HEK293 (cell line): ENCODE measurements around the gene CACNA1F.

ENCODE experiments used
- CTCF ChIA-PET: fragments of 350-600 bp; formaldehyde crosslinking; extraction: SDS; loops from one replicate; lab custom pipeline; 2021; ENCODE audit warnings: antibody characterized with exemption; lab: Yijun Ruan, JAX
- POLR2A ChIA-PET: fragments of 300-600 bp; formaldehyde crosslinking; extraction: SDS; loops from one replicate; lab custom pipeline; 2020; ENCODE audit warnings: antibody characterized with exemption, inconsistent platforms; lab: Yijun Ruan, JAX
- H3K27ac ChIP-seq: fragments of 200-500 bp; sonication (Bioruptor generic); 2 replicates; pipeline ENCODE4 v1.5.1; 2014; ENCODE audit warnings: low read depth, low read length, control low read depth, inconsistent platforms; ENCODE audit errors: extremely low read depth
- H3K36me3 ChIP-seq, 2 experiments: fragments of 200-500 bp in 1 of 2; sonication (Bioruptor generic) in 1 of 2; 1 replicate in 1 of 2; 2 replicates in 1 of 2; pipeline ENCODE4 v1.5.1; 2014 to 2017; ENCODE audit warnings: inconsistent platforms in 2 of 2, low read length in 2 of 2; ENCODE audit not compliant: control insufficient read depth in 2 of 2, insufficient read depth in 1 of 2
- H3K4me1 ChIP-seq: fragments of 200-500 bp; sonication (Bioruptor generic); 2 replicates; pipeline ENCODE4 v1.5.1; 2014; ENCODE audit warnings: mild to moderate bottlenecking, low read length, inconsistent platforms; ENCODE audit not compliant: control insufficient read depth, insufficient read depth
- H3K4me3 ChIP-seq: 2 replicates; pipeline ENCODE4 v1.5.1; 2011; ENCODE audit warnings: low read depth, mild to moderate bottlenecking, control low read depth, low read length, moderate library complexity
- H3K9me3 ChIP-seq: fragments of 200-500 bp; sonication (Bioruptor generic); 2 replicates; pipeline ENCODE4 v1.5.1; 2014; ENCODE audit warnings: low read depth, low read length, inconsistent platforms; ENCODE audit not compliant: control insufficient read depth, insufficient read depth
- KLF10 ChIP-seq: fragments of 450-650 bp; IDR thresholded peaks from 2 replicates; pipeline ENCODE4 v1.5.1; 2018; ENCODE audit warnings: missing biosample characterization, mild to moderate bottlenecking, missing genetic modification characterization
- MZF1 ChIP-seq: fragments of 450-650 bp; formaldehyde crosslinking; IDR thresholded peaks from 2 replicates; pipeline ENCODE4 v1.5.1; 2017; ENCODE audit warnings: missing biosample characterization, missing genetic modification characterization, borderline replicate concordance
- SCRT2 ChIP-seq: fragments of 450-650 bp; formaldehyde crosslinking; IDR thresholded peaks from 2 replicates; pipeline ENCODE4 v1.5.1; 2016; ENCODE audit warnings: missing biosample characterization, missing genetic modification characterization
- ZBTB7A ChIP-seq: fragments of 450-650 bp; formaldehyde crosslinking; IDR thresholded peaks from 2 replicates; pipeline ENCODE4 v1.5.1; 2016; ENCODE audit warnings: low read depth, missing biosample characterization, missing genetic modification characterization
- ZBTB8A ChIP-seq: fragments of 450-650 bp; formaldehyde crosslinking; IDR thresholded peaks from 2 replicates; pipeline ENCODE4 v1.5.1; 2016; ENCODE audit warnings: missing biosample characterization, missing genetic modification characterization
- ZFP37 ChIP-seq: fragments of 450-650 bp; formaldehyde crosslinking; IDR thresholded peaks from 2 replicates; pipeline ENCODE4 v1.5.1; 2016; ENCODE audit warnings: missing biosample characterization, missing genetic modification characterization
- ZNF19 ChIP-seq: fragments of 450-650 bp; formaldehyde crosslinking; IDR thresholded peaks from 2 replicates; pipeline ENCODE4; 2016; ENCODE audit warnings: missing biosample characterization, missing genetic modification characterization, low read depth
- ZNF658 ChIP-seq: fragments of 450-650 bp; formaldehyde crosslinking; IDR thresholded peaks from 2 replicates; pipeline ENCODE4; 2016; ENCODE audit warnings: missing biosample characterization, missing genetic modification characterization
- ZNF777 ChIP-seq: fragments of 450-650 bp; formaldehyde crosslinking; IDR thresholded peaks from 2 replicates; pipeline ENCODE4 v1.5.1; 2017; ENCODE audit warnings: missing biosample characterization, missing genetic modification characterization, borderline replicate concordance
- ZNF785 ChIP-seq: fragments of 450-650 bp; formaldehyde crosslinking; IDR thresholded peaks from 2 replicates; pipeline ENCODE4 v1.5.1; 2016; ENCODE audit warnings: missing biosample characterization, missing genetic modification characterization
- ZNF791 ChIP-seq: fragments of 450-650 bp; formaldehyde crosslinking; IDR thresholded peaks from 2 replicates; pipeline ENCODE4 v1.5.1; 2016; ENCODE audit warnings: missing biosample characterization, missing genetic modification characterization
- ZNF792 ChIP-seq: fragments of 450-650 bp; formaldehyde crosslinking; IDR thresholded peaks from 2 replicates; pipeline ENCODE4 v1.5.1; 2016; ENCODE audit warnings: missing biosample characterization, missing genetic modification characterization
- ZSCAN30 ChIP-seq: fragments of 450-650 bp; IDR thresholded peaks from 2 replicates; pipeline ENCODE4 v1.5.1; 2018; ENCODE audit warnings: missing biosample characterization, mild to moderate bottlenecking, missing genetic modification characterization, moderate library complexity
- TF ChIP-seq, protein P1 (sequence below): fragments of 450-650 bp; formaldehyde crosslinking; IDR thresholded peaks from 2 replicates; pipeline ENCODE4; 2016; ENCODE audit warnings: missing biosample characterization, missing genetic modification characterization
- TF ChIP-seq, protein P2 (sequence below): fragments of 450-650 bp; formaldehyde crosslinking; IDR thresholded peaks from 2 replicates; pipeline ENCODE4 v1.5.1; 2016; ENCODE audit warnings: missing biosample characterization, missing genetic modification characterization
- TF ChIP-seq, protein P3 (sequence below): fragments of 450-650 bp; formaldehyde crosslinking; IDR thresholded peaks from 2 replicates; pipeline ENCODE4 v1.5.1; 2016; ENCODE audit warnings: missing biosample characterization, missing genetic modification characterization
- TF ChIP-seq, protein P4 (sequence below): fragments of 450-650 bp; formaldehyde crosslinking; IDR thresholded peaks from 2 replicates; pipeline ENCODE4 v1.5.1; 2016; ENCODE audit warnings: missing biosample characterization, missing genetic modification characterization, low read depth
- TF ChIP-seq, protein P5 (sequence below): fragments of 450-650 bp; formaldehyde crosslinking; IDR thresholded peaks from 2 replicates; pipeline ENCODE4 v1.5.1; 2017; ENCODE audit warnings: missing biosample characterization, missing genetic modification characterization

The CACNA1F gene

DNA sequence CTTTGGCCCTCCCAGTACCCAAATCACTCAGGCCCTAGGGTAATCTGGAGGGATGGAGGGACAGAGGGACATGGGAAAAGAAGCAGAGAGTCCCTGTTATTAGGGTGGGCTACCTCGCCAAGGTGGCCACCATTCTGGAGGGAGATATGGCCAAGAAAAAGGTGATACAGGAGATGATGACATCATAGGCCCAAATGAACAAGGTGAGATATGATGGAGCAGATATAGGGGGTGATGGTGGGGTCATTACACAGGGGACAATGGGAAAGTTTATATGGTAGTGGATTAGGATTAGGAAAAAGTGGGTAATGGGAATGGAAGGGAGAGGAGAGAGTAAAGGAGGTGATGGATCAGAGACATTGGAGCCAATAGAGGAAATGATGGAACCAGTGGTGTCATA, 20.3 kb downstream of the CACNA1F start:
- CTCF ChIA-PET: interaction anchor here (0.7 to 0.9 kb wide), 2 partner anchors 20 to 27 kb away, joined by 3 to 4 read pairs; no protein-coding TSS in a partner anchor

DNA sequence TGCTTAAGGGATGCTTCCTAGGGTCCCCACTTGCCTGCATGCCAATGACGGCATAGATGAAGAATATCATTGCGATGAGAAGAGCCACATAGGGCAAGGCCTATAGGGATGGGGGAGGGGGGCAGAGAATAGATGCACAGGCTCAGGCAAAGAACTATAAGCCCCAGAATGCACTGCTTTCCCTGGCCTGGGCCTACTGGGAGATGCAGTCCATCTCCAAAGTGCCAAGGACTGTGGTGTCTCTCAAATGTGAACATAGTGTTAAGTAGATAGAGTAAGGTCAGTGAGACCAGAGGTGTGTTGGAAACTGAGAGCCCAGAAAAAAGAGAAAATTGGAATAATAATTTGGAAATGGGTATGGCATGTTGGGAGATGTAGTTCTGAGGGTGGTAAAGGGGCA, 20.9 kb downstream of the CACNA1F start:
- Histone ChIP-seq H3K9me3 (no peaks in the 10 kb centered on the region), H3K4me3 (no peak overlapping the region), H3K4me1 (no peaks in the 10 kb centered on the region), H3K36me3 (no peaks in the 10 kb centered on the region), H3K27ac (no peak overlapping the region)
- ChIA-PET CTCF (interaction anchor here (0.7 to 0.9 kb wide), 3 partner anchors 19 to 28 kb away, joined by 3 to 4 read pairs (median 3); no protein-coding TSS in a partner anchor), POLR2A (no interaction called here)
- TF ChIP-seq MZF1 (tag by site-specific recombination) (no peak), ZNF792 (tag by site-specific recombination) (no peak), ZNF19 (tag by site-specific recombination) (no peak), SCRT2 (tag by site-specific recombination) (no peak), ZSCAN30 (no peak), ZNF785 (tag by site-specific recombination) (no peak), ZNF658 (tag by site-specific recombination) (no peak), ZBTB8A (tag by site-specific recombination) (no peak), ZFP37 (tag by site-specific recombination) (no peak), ZNF791 (no peak), KLF10 (tag by site-specific recombination) (no peak), ZBTB7A (tag by site-specific recombination) (no peak)
- TF ChIP-seq, protein P1, sequence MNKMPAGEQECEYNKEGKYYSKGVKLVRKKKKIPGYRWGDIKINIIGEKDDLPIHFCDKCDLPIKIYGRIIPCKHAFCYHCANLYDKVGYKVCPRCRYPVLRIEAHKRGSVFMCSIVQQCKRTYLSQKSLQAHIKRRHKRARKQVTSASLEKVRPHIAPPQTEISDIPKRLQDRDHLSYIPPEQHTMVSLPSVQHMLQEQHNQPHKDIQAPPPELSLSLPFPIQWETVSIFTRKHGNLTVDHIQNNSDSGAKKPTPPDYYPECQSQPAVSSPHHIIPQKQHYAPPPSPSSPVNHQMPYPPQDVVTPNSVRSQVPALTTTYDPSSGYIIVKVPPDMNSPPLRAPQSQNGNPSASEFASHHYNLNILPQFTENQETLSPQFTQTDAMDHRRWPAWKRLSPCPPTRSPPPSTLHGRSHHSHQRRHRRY: no peak
- TF ChIP-seq, protein P2, sequence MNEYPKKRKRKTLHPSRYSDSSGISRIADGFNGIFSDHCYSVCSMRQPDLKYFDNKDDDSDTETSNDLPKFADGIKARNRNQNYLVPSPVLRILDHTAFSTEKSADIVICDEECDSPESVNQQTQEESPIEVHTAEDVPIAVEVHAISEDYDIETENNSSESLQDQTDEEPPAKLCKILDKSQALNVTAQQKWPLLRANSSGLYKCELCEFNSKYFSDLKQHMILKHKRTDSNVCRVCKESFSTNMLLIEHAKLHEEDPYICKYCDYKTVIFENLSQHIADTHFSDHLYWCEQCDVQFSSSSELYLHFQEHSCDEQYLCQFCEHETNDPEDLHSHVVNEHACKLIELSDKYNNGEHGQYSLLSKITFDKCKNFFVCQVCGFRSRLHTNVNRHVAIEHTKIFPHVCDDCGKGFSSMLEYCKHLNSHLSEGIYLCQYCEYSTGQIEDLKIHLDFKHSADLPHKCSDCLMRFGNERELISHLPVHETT (tag by site-specific recombination): no peak
- TF ChIP-seq, protein P3, sequence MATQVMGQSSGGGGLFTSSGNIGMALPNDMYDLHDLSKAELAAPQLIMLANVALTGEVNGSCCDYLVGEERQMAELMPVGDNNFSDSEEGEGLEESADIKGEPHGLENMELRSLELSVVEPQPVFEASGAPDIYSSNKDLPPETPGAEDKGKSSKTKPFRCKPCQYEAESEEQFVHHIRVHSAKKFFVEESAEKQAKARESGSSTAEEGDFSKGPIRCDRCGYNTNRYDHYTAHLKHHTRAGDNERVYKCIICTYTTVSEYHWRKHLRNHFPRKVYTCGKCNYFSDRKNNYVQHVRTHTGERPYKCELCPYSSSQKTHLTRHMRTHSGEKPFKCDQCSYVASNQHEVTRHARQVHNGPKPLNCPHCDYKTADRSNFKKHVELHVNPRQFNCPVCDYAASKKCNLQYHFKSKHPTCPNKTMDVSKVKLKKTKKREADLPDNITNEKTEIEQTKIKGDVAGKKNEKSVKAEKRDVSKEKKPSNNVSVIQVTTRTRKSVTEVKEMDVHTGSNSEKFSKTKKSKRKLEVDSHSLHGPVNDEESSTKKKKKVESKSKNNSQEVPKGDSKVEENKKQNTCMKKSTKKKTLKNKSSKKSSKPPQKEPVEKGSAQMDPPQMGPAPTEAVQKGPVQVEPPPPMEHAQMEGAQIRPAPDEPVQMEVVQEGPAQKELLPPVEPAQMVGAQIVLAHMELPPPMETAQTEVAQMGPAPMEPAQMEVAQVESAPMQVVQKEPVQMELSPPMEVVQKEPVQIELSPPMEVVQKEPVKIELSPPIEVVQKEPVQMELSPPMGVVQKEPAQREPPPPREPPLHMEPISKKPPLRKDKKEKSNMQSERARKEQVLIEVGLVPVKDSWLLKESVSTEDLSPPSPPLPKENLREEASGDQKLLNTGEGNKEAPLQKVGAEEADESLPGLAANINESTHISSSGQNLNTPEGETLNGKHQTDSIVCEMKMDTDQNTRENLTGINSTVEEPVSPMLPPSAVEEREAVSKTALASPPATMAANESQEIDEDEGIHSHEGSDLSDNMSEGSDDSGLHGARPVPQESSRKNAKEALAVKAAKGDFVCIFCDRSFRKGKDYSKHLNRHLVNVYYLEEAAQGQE (tag by site-specific recombination): no peak

More for the DNA sequence above, 20.3 kb downstream of the CACNA1F start:
- H3K36me3 ChIP-seq: no peaks in the 10 kb centered on the region
- no peaks in the 10 kb centered on the region for H3K9me3 ChIP-seq
- POLR2A ChIA-PET: no interaction called here
- no peaks in the 10 kb centered on the region for H3K4me1 ChIP-seq
- TF ChIP-seq ZNF777: no peak
- TF ChIP-seq, protein P4, sequence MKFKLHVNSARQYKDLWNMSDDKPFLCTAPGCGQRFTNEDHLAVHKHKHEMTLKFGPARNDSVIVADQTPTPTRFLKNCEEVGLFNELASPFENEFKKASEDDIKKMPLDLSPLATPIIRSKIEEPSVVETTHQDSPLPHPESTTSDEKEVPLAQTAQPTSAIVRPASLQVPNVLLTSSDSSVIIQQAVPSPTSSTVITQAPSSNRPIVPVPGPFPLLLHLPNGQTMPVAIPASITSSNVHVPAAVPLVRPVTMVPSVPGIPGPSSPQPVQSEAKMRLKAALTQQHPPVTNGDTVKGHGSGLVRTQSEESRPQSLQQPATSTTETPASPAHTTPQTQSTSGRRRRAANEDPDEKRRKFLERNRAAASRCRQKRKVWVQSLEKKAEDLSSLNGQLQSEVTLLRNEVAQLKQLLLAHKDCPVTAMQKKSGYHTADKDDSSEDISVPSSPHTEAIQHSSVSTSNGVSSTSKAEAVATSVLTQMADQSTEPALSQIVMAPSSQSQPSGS (tag by site-specific recombination): peak; percentile 54; the same call in 1 of the 2 replicates
- TF ChIP-seq, protein P5, sequence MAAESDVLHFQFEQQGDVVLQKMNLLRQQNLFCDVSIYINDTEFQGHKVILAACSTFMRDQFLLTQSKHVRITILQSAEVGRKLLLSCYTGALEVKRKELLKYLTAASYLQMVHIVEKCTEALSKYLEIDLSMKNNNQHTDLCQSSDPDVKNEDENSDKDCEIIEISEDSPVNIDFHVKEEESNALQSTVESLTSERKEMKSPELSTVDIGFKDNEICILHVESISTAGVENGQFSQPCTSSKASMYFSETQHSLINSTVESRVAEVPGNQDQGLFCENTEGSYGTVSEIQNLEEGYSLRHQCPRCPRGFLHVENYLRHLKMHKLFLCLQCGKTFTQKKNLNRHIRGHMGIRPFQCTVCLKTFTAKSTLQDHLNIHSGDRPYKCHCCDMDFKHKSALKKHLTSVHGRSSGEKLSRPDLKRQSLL: no peak
- H3K4me3 ChIP-seq: no peak overlapping the region
- no peak overlapping the region for H3K27ac ChIP-seq
